Tibial nerve (tissue), 4 donors: Measurements from ENCODE around the gene TBX1. TPM values are rescaled to one million over a fixed set of nuclear protein-coding genes. Genes with fewer than 3 reads are reported as not detected.

Source experiments
- DNase-seq, 2 donors: peaks; one replicate each; pipeline ENCODE4 v3.0.0-alpha.2; 2019; ENCODE audit warnings: low spot score in 2 of 2
- H3K27ac ChIP-seq, 4 donors: fragments of 200-600 bp; sonication (generic) in 3 of 4; one replicate each; pipeline ENCODE4 v1.5.1; 2017 to 2019; ENCODE audit warnings: mild to moderate bottlenecking in 1 of 4
- H3K27me3 ChIP-seq, 2 donors: fragments of 200-600 bp; sonication (generic) in 1 of 2; one replicate each; pipeline versions ENCODE4 v1.5.1 to v1.6.0; 2017 to 2019
- H3K36me3 ChIP-seq, 3 donors: fragments of 200-600 bp; sonication (generic); one replicate each; pipeline ENCODE4 v1.5.1; 2018 to 2019
- H3K4me1 ChIP-seq, 4 donors: fragments of 200-600 bp; sonication (generic) in 3 of 4; one replicate each; pipeline ENCODE4 v1.5.1; 2017 to 2019
- H3K4me3 ChIP-seq, 4 donors: fragments of 200-600 bp; sonication (generic) in 3 of 4; one replicate each; pipeline ENCODE4 v1.5.1; 2017 to 2019; ENCODE audit warnings: mild to moderate bottlenecking in 1 of 4, moderate library complexity in 1 of 4
- H3K9me3 ChIP-seq, 4 donors: fragments of 200-600 bp; sonication (generic) in 3 of 4; one replicate each; pipeline ENCODE4 v1.5.1; 2017 to 2019
- CTCF ChIP-seq, 5 experiments: fragments of 200-600 bp in 3 of 5; fragments of 450-650 bp in 2 of 5; sonication (generic) in 3 of 5; IDR thresholded peaks; one replicate each; pipeline ENCODE4 v1.5.1; 2016 to 2019; ENCODE audit warnings: antibody characterized with exemption in 5 of 5, mild to moderate bottlenecking in 3 of 5, moderate library complexity in 2 of 5
- EP300 ChIP-seq, 2 donors: sonication (generic); formaldehyde crosslinking; IDR thresholded peaks; one replicate each; pipeline ENCODE4 v1.6.1; 2017; ENCODE audit warnings: antibody characterized with exemption in 2 of 2, mild to moderate bottlenecking in 1 of 2
- POLR2A ChIP-seq, 2 donors: fragments of 450-650 bp; IDR thresholded peaks; one replicate each; pipeline ENCODE4 v1.6.1; 2017; ENCODE audit warnings: antibody characterized with exemption in 2 of 2, mild to moderate bottlenecking in 2 of 2, moderate library complexity in 2 of 2
- WGBS, 2 donors: methylation state at CpG; one replicate each; pipeline ENCODE4 v1.1.5; 2018; 5-methylcytosine and 5-hydroxymethylcytosine counted together
- total RNA-seq, 4 donors: library from RNA; depleted of rRNA; stranded (reverse); fragments of >200 nt; gene quantifications; one replicate each; pipeline ENCODE4 v1.1.0, GENCODE V29; 2016

TBX1 gene
- total RNA-seq, 4 donors from 2014 or later, result 0.42 to 3.6 (median 2.6) TPM

GRCh38 chr22:19812910-19813309, 52.3 kb downstream of the TBX1 start:
- Histone ChIP-seq H3K4me3 (no peak overlapping the region), H3K4me1 (peaks cover 0 to 15% (median 0%) of the 10 kb centered on the region in 4 donors), H3K27ac (no peak overlapping the region), H3K9me3 (no peaks in the 10 kb centered on the region), H3K36me3 (peaks cover 0 to 27% (median 0%) of the 10 kb centered on the region in 3 donors), H3K27me3 (no peaks in the 10 kb centered on the region)
- WGBS, 2 donors, result 94 to 96% methylated on average over 11 of the region's 11 CpGs
- TF ChIP-seq CTCF (IDR thresholded peaks at IDR 0.05) (no peak), EP300 (IDR thresholded peaks at IDR 0.05) (no peak), POLR2A (IDR thresholded peaks at IDR 0.05) (no peak)
- no peak for DNase-seq

DNA sequence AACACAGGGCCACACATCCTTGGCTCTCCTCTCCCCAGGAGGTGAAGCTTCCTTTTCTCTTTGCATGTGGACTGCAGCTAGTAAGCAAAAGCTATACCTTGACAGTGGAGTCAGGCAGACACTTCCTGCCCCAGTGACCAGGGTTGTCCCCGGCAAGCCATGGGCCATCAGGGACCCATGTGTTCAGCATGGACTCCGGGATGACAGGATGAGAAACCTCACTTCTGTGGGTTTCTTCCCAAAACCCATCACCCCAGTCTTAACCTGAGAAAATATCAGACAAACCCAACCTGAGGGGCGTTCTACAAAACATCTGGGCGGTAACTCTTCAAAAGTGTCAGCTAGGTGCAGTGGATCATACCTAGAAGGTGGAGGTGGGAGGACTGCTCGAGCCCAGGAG, 53.9 kb downstream of the TBX1 start:
- Histone ChIP-seq H3K27ac (no peak overlapping the region), H3K36me3 (peaks cover 0 to 34% (median 0%) of the 10 kb centered on the region in 3 donors), H3K4me3 (no peak overlapping the region), H3K9me3 (no peaks in the 10 kb centered on the region), H3K4me1 (peaks cover 0 to 15% (median 0%) of the 10 kb centered on the region in 4 donors), H3K27me3 (no peaks in the 10 kb centered on the region)
- TF ChIP-seq EP300 (IDR thresholded peaks at IDR 0.05), result no peak
- TF ChIP-seq CTCF (IDR thresholded peaks at IDR 0.05), result no peak
- no peak for TF ChIP-seq POLR2A (IDR thresholded peaks at IDR 0.05)
- 85 to 95% methylated on average over 5 of the region's 5 CpGs for WGBS, 2 donors
- DNase-seq, result no peak

GRCh38 chr22:19815093-19815822, 54.7 kb downstream of the TBX1 start:
- Histone ChIP-seq H3K27me3 (no peaks in the 10 kb centered on the region), H3K4me3 (no peak overlapping the region), H3K4me1 (peaks cover 0 to 15% (median 0%) of the 10 kb centered on the region in 4 donors), H3K9me3 (no peaks in the 10 kb centered on the region), H3K36me3 (peaks cover 0 to 38% (median 0%) of the 10 kb centered on the region in 3 donors), H3K27ac (no peak overlapping the region)
- WGBS, 2 donors, result 84 to 89% methylated on average over 18 of the region's 18 CpGs
- TF ChIP-seq POLR2A (IDR thresholded peaks at IDR 0.05) (no peak), CTCF (IDR thresholded peaks at IDR 0.05) (no peak), EP300 (IDR thresholded peaks at IDR 0.05) (no peak)
- DNase-seq, result no peak

DNA sequence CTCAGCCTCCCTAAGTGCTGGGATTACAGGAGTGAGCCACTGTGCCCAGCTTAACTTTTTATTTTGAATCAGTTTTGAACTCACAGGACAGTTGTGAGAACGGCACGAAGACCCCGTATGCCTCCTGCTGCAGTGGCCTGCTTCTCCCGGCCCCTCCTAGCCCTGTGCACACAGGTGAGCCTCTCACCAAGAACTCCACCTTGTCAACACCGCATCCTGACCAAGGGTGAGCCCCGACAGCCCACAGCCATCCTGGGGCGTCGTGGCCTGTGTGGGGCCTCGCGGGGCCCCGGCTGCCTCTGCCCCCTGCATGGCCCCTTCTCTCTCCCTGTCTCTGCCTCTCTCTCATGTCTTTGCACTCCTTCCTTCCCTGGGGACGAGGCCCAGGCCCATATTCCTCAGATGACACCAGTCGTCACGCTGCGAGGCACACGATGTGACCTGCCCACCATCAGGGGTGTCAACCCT, 55.3 kb downstream of the TBX1 start:
- H3K36me3 ChIP-seq, result peaks cover 0 to 44% (median 0%) of the 10 kb centered on the region in 3 donors
- H3K27me3 ChIP-seq, result no peaks in the 10 kb centered on the region
- no peak overlapping the region for H3K27ac ChIP-seq
- TF ChIP-seq POLR2A (IDR thresholded peaks at IDR 0.05) (no peak), CTCF (IDR thresholded peaks at IDR 0.05) (no peak), EP300 (IDR thresholded peaks at IDR 0.05) (no peak)
- no peak overlapping the region for H3K4me3 ChIP-seq
- no peaks in the 10 kb centered on the region for H3K9me3 ChIP-seq
- no peak for DNase-seq
- WGBS, 2 donors, result 85 to 86% methylated on average over 16 of the region's 16 CpGs
- H3K4me1 ChIP-seq, result peaks cover 0 to 9% (median 0%) of the 10 kb centered on the region in 4 donors

GRCh38 chr22:19816372-19817119, 56.0 kb downstream of the TBX1 start:
- Histone ChIP-seq H3K4me3 (no peak overlapping the region), H3K27me3 (no peaks in the 10 kb centered on the region), H3K9me3 (no peaks in the 10 kb centered on the region), H3K4me1 (peaks cover 0 to 2% (median 0%) of the 10 kb centered on the region in 4 donors), H3K36me3 (peaks cover 0 to 49% (median 0%) of the 10 kb centered on the region in 3 donors), H3K27ac (no peak overlapping the region)
- no peak for DNase-seq
- TF ChIP-seq EP300 (IDR thresholded peaks at IDR 0.05), result no peak
- TF ChIP-seq CTCF (IDR thresholded peaks at IDR 0.05), result no peak
- TF ChIP-seq POLR2A (IDR thresholded peaks at IDR 0.05), result no peak
- 87 to 89% methylated on average over 14 of the region's 14 CpGs for WGBS, 2 donors
